HCT116 (cell line): Measurements from ENCODE around the gene LRRC42. TPM values are rescaled to one million over a fixed set of nuclear protein-coding genes. Genes with fewer than 3 reads are reported as not detected.

Experiments used
- ATAC-seq: fragments of 200-7000 bp; cut with Tn5 transposase; 2 replicates; pipeline ENCODE4 v1.9.1; 2020; ENCODE audit warnings: mild to moderate bottlenecking, moderate library complexity
- BruUV-seq: library from RNA; stranded (reverse); fragments of 400-500 nt; replicated peaks from 2 replicates; lab custom pipeline; 2021; lab: Mats Ljungman, UMichigan
- CTCF ChIA-PET: fragments of 300-600 bp; sonication (Branson Sonifier 250); formaldehyde crosslinking; loops from one replicate; lab custom pipeline; 2021; ENCODE audit warnings: antibody characterized with exemption; lab: Charles Lee
- POLR2A ChIA-PET: fragments of 300-600, 350-600 bp; sonication (Branson Sonifier 250); formaldehyde crosslinking; loops from one replicate; lab custom pipeline; 2021; ENCODE audit warnings: antibody characterized with exemption; lab: Charles Lee
- RAD21 ChIA-PET, 2 experiments: fragments of 300-600 bp; sonication (Branson Sonifier 250); formaldehyde crosslinking; loops; one replicate each; lab custom pipeline; 2023; ENCODE audit warnings: low total read pairs in 2 of 2; ENCODE audit not compliant: uncharacterized antibody in 2 of 2, unreplicated experiment in 2 of 2, low non-redundant PET in 1 of 2; lab: Charles Lee
- DNase-seq: peaks from one replicate; pipeline ENCODE4 v3.0.0-alpha.2; 2010; ENCODE audit warnings: low read depth, low spot score
- H2AFZ ChIP-seq: fragments of 200-600 bp; shearing (Covaris generic), sonication (generic); 2 replicates; pipeline ENCODE4 v1.6.1; 2017; ENCODE audit warnings: low read depth, mixed run types, mixed read lengths, antibody characterized with exemption, low read length; ENCODE audit not compliant: poor library complexity, severe bottlenecking
- H3K27ac ChIP-seq: 2 replicates; pipeline ENCODE4 v1.5.1; 2012; ENCODE audit warnings: low read depth, low read length
- H3K27me3 ChIP-seq: fragments of 200-600 bp; sonication (generic); 2 replicates; pipeline ENCODE4 v1.6.1; 2016; ENCODE audit warnings: mixed run types, low read length, mixed read lengths; ENCODE audit not compliant: insufficient read depth
- H3K36me3 ChIP-seq, 2 experiments: fragments of 200-500 bp in 1 of 2; fragments of 200-600 bp in 1 of 2; sonication (Bioruptor generic) in 1 of 2; sonication (generic) in 1 of 2; 2 replicates each; pipeline versions ENCODE4 v1.5.1 to v1.6.1; 2014 to 2016; ENCODE audit warnings: low read length in 2 of 2, inconsistent platforms in 1 of 2, mixed read lengths in 1 of 2, mixed run types in 1 of 2; ENCODE audit not compliant: insufficient read depth in 2 of 2, control insufficient read depth in 1 of 2
- H3K4me1 ChIP-seq, 2 experiments: fragments of 200-600 bp in 1 of 2; sonication (generic) in 1 of 2; 2 replicates each; pipeline versions ENCODE4 v1.5.1 to v1.6.1; 2012 to 2017; ENCODE audit warnings: low read length in 2 of 2, inconsistent platforms in 1 of 2, mild to moderate bottlenecking in 1 of 2, mixed read lengths in 1 of 2, mixed run types in 1 of 2, moderate library complexity in 1 of 2; ENCODE audit not compliant: insufficient read depth in 2 of 2, control insufficient read depth in 1 of 2
- H3K4me2 ChIP-seq: fragments of 200-600 bp; sonication (generic); 2 replicates; pipeline ENCODE4 v1.6.1; 2017; ENCODE audit warnings: mixed run types, low read length, mixed read lengths
- H3K4me3 ChIP-seq, 2 experiments: fragments of 200-600 bp in 1 of 2; sonication (generic) in 1 of 2; replicated peaks in 1 of 2; 2 replicates each; pipeline ENCODE4 v1.5.1; 2011 to 2016; ENCODE audit warnings: low read length in 2 of 2, control low read depth in 1 of 2, low read depth in 1 of 2, mild to moderate bottlenecking in 1 of 2, mixed read lengths in 1 of 2, mixed run types in 1 of 2
- H3K79me2 ChIP-seq: fragments of 200-600 bp; sonication (generic); 2 replicates; pipeline ENCODE4 v1.6.1; 2017; ENCODE audit warnings: mild to moderate bottlenecking, mixed run types, low read length, moderate library complexity, mixed read lengths; ENCODE audit not compliant: insufficient read depth
- H3K9ac ChIP-seq: fragments of 200-600 bp; sonication (generic); 2 replicates; pipeline ENCODE4 v1.6.1; 2016; ENCODE audit warnings: low read length, mixed read lengths
- H3K9me2 ChIP-seq: fragments of 200-600 bp; sonication (generic), shearing (Covaris generic); 2 replicates; pipeline ENCODE4 v1.6.1; 2017; ENCODE audit warnings: mixed run types, mild to moderate bottlenecking, moderate library complexity; ENCODE audit not compliant: insufficient read depth
- H3K9me3 ChIP-seq, 2 experiments: fragments of 200-500 bp in 1 of 2; fragments of 200-600 bp in 1 of 2; sonication (Bioruptor generic) in 1 of 2; sonication (generic) in 1 of 2; 2 replicates each; pipeline ENCODE4 v1.6.1; 2014 to 2017; ENCODE audit warnings: low read length in 2 of 2, mixed read lengths in 2 of 2, inconsistent platforms in 1 of 2, low read depth in 1 of 2, mild to moderate bottlenecking in 1 of 2, mixed run types in 1 of 2, moderate library complexity in 1 of 2; ENCODE audit not compliant: control insufficient read depth in 1 of 2, insufficient read depth in 1 of 2
- H4K20me1 ChIP-seq: fragments of 200-600 bp; sonication (generic), shearing (Covaris generic); 2 replicates; pipeline ENCODE4 v1.6.1; 2017; ENCODE audit warnings: mixed run types, mild to moderate bottlenecking, moderate library complexity; ENCODE audit not compliant: insufficient read depth
- ELF1 ChIP-seq: IDR thresholded peaks from 2 replicates; pipeline ENCODE4 v1.6.1; 2012; ENCODE audit warnings: low read depth, borderline replicate concordance
- EZH2 ChIP-seq: fragments of 200-600 bp; sonication (generic); IDR thresholded peaks from 2 replicates; pipeline ENCODE4 v1.6.1; 2017; ENCODE audit warnings: antibody characterized with exemption, mixed run types
- MAX ChIP-seq: IDR thresholded peaks from 2 replicates; pipeline ENCODE4 v1.6.1; 2012
- POLR2A ChIP-seq: IDR thresholded peaks from 2 replicates; pipeline ENCODE4 v1.7.0; 2011; ENCODE audit warnings: borderline replicate concordance; ENCODE audit not compliant: insufficient read depth, insufficient read length; ENCODE audit errors: extremely low read depth
- REST ChIP-seq: IDR thresholded peaks from 2 replicates; pipeline ENCODE4 v1.6.1; 2012; ENCODE audit warnings: low read depth
- SRF ChIP-seq: IDR thresholded peaks from 2 replicates; pipeline ENCODE4 v1.6.1; 2012; ENCODE audit warnings: low read depth
- TCF7L2 ChIP-seq: IDR thresholded peaks from 2 replicates; pipeline ENCODE4 v1.7.0; 2011; ENCODE audit warnings: borderline replicate concordance, inconsistent platforms; ENCODE audit not compliant: insufficient read depth, insufficient read length; ENCODE audit errors: extremely low read depth
- ZBTB33 ChIP-seq: IDR thresholded peaks from 2 replicates; pipeline ENCODE4 v1.6.1; 2011; ENCODE audit warnings: mild to moderate bottlenecking, low read length, moderate library complexity; ENCODE audit not compliant: insufficient replicate concordance; ENCODE audit errors: extremely low read depth
- intact Hi-C: fragments of 100-400 bp; cut with micrococcal nuclease; formaldehyde crosslinking; loops from 2 replicates; pipeline ENCODE4 v1.10.0; 2022
- total RNA-seq: library from RNA; stranded (reverse); gene quantifications from one replicate; pipeline ENCODE4 v1.2.1, GENCODE V29; 2021; ENCODE audit not compliant: unreplicated experiment

LRRC42 gene
- total RNA-seq, 1 experiment from 2014 or later: 62.5 TPM

GRCh38 chr1:53982034-53982762 lies 36.0 kb downstream of the LRRC42 start (continued):
- no peak for TF ChIP-seq MAX
- TF ChIP-seq SRF: no peak
- no peak for TF ChIP-seq TCF7L2
- TF ChIP-seq ELF1: no peak
- no peak for TF ChIP-seq REST

- Histone ChIP-seq H3K4me2 (peak overlapping the region; percentile 38; the same call in 1 of the 2 replicates), H3K4me3 (no peak overlapping the region), H3K36me3 (no peaks in the 10 kb centered on the region), H3K9ac (no peak overlapping the region), H2AFZ (peak overlapping the region; percentile 43), H3K9me2 (no peaks in the 10 kb centered on the region), H3K27ac (no peak overlapping the region), H4K20me1 (no peaks in the 10 kb centered on the region), H3K79me2 (no peaks in the 10 kb centered on the region), H3K27me3 (no peaks in the 10 kb centered on the region), H3K9me3 (no peaks in the 10 kb centered on the region), H3K4me1 (peaks cover 7% of the 10 kb centered on the region in 2 experiments; a peak in 3 of 4 replicates)
- intact Hi-C loops: no loop called here
- POLR2A ChIA-PET: interaction anchor here (0.6 kb wide), 1 partner anchor 32 kb away, joined by 4 read pairs; no protein-coding TSS in a partner anchor
- no TSS peak for BruUV-seq
- DNase-seq: no peak
- RAD21 ChIA-PET: no interaction called here
- peak; percentile 20; the same call in 1 of the 2 replicates for ATAC-seq
- no peak for TF ChIP-seq EZH2
- no peak for TF ChIP-seq ZBTB33
- TF ChIP-seq POLR2A: no peak
- TF ChIP-seq ELF1: no peak
- TF ChIP-seq, all 23 proteins: peak for 0
- CTCF ChIA-PET: no interaction called here
Observed at GRCh38 chr1:53982763-53983104, 36.6 kb downstream of the LRRC42 start.
